Transverse colon (tissue), 4 donors: ENCODE measurements around the gene CAND1. TPM values are rescaled to one million over a fixed set of nuclear protein-coding genes. Genes with fewer than 3 reads are reported as not detected.

Experiments used
- DNase-seq: peaks from one replicate; pipeline ENCODE4 v3.0.0-alpha.2; 2019
- H3K27ac ChIP-seq, 4 donors: fragments of 200-600 bp; sonication (generic); 2 replicates each; pipeline ENCODE4 v1.5.1; 2016 to 2018; ENCODE audit warnings: inconsistent platforms in 4 of 4
- H3K27me3 ChIP-seq: fragments of 200-600 bp; sonication (generic); 2 replicates; pipeline ENCODE4 v1.5.1; 2017; ENCODE audit warnings: inconsistent platforms
- H3K36me3 ChIP-seq, 4 donors: fragments of 200-600 bp; sonication (generic); 2 replicates each; pipeline ENCODE4 v1.5.1; 2017 to 2019; ENCODE audit warnings: inconsistent platforms in 4 of 4
- H3K4me1 ChIP-seq, 4 donors: fragments of 200-600 bp; sonication (generic); 2 replicates each; pipeline ENCODE4 v1.5.1; 2017 to 2020; ENCODE audit warnings: inconsistent platforms in 4 of 4
- H3K4me3 ChIP-seq, 4 donors: fragments of 200-600 bp; sonication (generic); 1 replicate in 1 of 4; 2 replicates in 3 of 4; pipeline versions ENCODE4 v1.5.1 to v1.6.1; 2017 to 2019; ENCODE audit warnings: inconsistent platforms in 4 of 4
- H3K9me3 ChIP-seq, 2 donors: fragments of 200-600 bp; sonication (generic); 2 replicates each; pipeline ENCODE4 v1.5.1; 2017 to 2019; ENCODE audit warnings: inconsistent platforms in 2 of 2
- EP300 ChIP-seq: sonication (generic); formaldehyde crosslinking; IDR thresholded peaks from one replicate; pipeline ENCODE4 v1.6.1; 2017; ENCODE audit warnings: antibody characterized with exemption, low read depth
- POLR2A ChIP-seq: fragments of 450-650 bp; IDR thresholded peaks from one replicate; pipeline ENCODE4 v1.6.1; 2016; ENCODE audit warnings: antibody characterized with exemption, mild to moderate bottlenecking, moderate library complexity
- POLR2AphosphoS5 ChIP-seq, 3 donors: sonication (generic); formaldehyde crosslinking; IDR thresholded peaks; one replicate each; pipeline ENCODE4 v1.6.1; 2016; ENCODE audit warnings: antibody characterized with exemption in 3 of 3
- WGBS, 2 donors: methylation state at CpG; one replicate each; pipeline ENCODE4 v1.1.5; 2018; ENCODE audit warnings: low coverage in 1 of 2; 5-methylcytosine and 5-hydroxymethylcytosine counted together
- in situ Hi-C, 4 donors: fragments of 200-750 bp; cut with MboI; loops; one replicate each; pipeline versions ENCODE4 v1.15.0 to v1.15.1; 2017; ENCODE audit warnings: low sequenced_read_pairs in 3 of 4, low pct_ligation_motif_present in 1 of 4, low pct_unique_long_range_greater_than_20kb in 1 of 4
- intact Hi-C: fragments of 100-400 bp; cut with DNase I; formaldehyde crosslinking; loops from one replicate; pipeline ENCODE4 v1.15.1; 2023; ENCODE audit warnings: low total_unique reads
- total RNA-seq, 4 donors: library from RNA; depleted of rRNA; stranded (reverse); fragments of >200 nt; gene quantifications; one replicate each; pipeline ENCODE4 v1.1.0, GENCODE V29; 2016
- TF ChIP-seq, protein P1 (sequence below), 5 experiments: fragments of 200-600 bp in 3 of 5; fragments of 450-650 bp in 2 of 5; sonication (generic) in 3 of 5; IDR thresholded peaks; 1 replicate in 2 of 5; 2 replicates in 3 of 5; pipeline ENCODE4 v1.5.1; 2016 to 2017; ENCODE audit warnings: antibody characterized with exemption in 5 of 5, inconsistent platforms in 3 of 5, mild to moderate bottlenecking in 2 of 5, moderate library complexity in 1 of 5

Gene CAND1
- total RNA-seq, 4 donors from 2014 or later, result 58.4 to 99.2 (median 83.0) TPM

- TF ChIP-seq POLR2AphosphoS5 (IDR thresholded peaks at IDR 0.05), result no peak
- TF ChIP-seq EP300, result no peak
- TF ChIP-seq, protein P1, sequence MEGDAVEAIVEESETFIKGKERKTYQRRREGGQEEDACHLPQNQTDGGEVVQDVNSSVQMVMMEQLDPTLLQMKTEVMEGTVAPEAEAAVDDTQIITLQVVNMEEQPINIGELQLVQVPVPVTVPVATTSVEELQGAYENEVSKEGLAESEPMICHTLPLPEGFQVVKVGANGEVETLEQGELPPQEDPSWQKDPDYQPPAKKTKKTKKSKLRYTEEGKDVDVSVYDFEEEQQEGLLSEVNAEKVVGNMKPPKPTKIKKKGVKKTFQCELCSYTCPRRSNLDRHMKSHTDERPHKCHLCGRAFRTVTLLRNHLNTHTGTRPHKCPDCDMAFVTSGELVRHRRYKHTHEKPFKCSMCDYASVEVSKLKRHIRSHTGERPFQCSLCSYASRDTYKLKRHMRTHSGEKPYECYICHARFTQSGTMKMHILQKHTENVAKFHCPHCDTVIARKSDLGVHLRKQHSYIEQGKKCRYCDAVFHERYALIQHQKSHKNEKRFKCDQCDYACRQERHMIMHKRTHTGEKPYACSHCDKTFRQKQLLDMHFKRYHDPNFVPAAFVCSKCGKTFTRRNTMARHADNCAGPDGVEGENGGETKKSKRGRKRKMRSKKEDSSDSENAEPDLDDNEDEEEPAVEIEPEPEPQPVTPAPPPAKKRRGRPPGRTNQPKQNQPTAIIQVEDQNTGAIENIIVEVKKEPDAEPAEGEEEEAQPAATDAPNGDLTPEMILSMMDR (IDR thresholded peaks at IDR 0.05), result no peak
- no peak for TF ChIP-seq POLR2A
- 98 to 100% methylated on average over 1 to 2 of the region's 2 CpGs for WGBS, 2 donors
- Histone ChIP-seq H3K27me3 (no peaks in the 10 kb centered on the region), H3K36me3 (no peaks in the 10 kb centered on the region), H3K4me3 (no peak overlapping the region), H3K9me3 (no peaks in the 10 kb centered on the region), H3K27ac (no peak overlapping the region), H3K4me1 (no peaks in the 10 kb centered on the region)
- no peak for DNase-seq
- in situ Hi-C loops (no loop called here), intact Hi-C loops (no loop called here)
Measured at GRCh38 chr12:67344979-67345710, 76.0 kb downstream of the CAND1 start.

GRCh38 chr12:67348683-67349082 is 79.5 kb downstream of the CAND1 start:
- no peak for DNase-seq
- H3K4me1 ChIP-seq, result no peaks in the 10 kb centered on the region
- WGBS, 2 donors, result 90 to 97% methylated on average over 2 of the region's 2 CpGs
- TF ChIP-seq POLR2A, result no peak
- TF ChIP-seq, protein P1 (IDR thresholded peaks at IDR 0.05), result no peak
- TF ChIP-seq EP300, result no peak
- no peak for TF ChIP-seq POLR2AphosphoS5 (IDR thresholded peaks at IDR 0.05)
- in situ Hi-C loops, result no loop called here
- no peaks in the 10 kb centered on the region for H3K27me3 ChIP-seq
- H3K36me3 ChIP-seq, result no peaks in the 10 kb centered on the region
- no peak overlapping the region for H3K27ac ChIP-seq
- intact Hi-C loops, result no loop called here
- no peak overlapping the region for H3K4me3 ChIP-seq
- H3K9me3 ChIP-seq, result no peaks in the 10 kb centered on the region

DNA sequence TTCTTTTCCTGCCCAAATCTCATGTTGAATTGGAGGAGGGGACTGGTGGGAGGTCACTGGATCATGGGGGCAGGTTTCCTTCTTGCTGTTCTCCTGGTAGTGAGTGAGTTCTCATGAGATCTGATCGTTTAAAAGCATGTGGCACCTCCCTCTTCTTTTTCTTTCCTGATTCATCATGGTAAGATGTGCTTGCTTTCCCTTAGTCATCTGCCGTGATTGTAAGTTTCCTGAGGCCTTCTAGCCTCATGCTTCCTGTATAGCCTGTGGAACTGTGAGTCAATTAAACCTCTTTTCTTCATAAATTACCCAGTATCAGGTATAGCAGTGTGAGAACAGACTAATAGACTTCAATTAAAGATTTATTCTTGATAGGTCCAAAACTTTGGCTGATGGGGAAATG is 83.5 kb downstream of the CAND1 start:
- WGBS, 2 donors, result 60% methylated on average over 2 of the region's 2 CpGs; no CpG with 5 or more reads in 1 of the 2 donors
- no peak for DNase-seq
- intact Hi-C loops, result loop anchor here (10.0 kb wide), 1 partner anchor 92 kb away; no protein-coding TSS in a partner anchor
- H3K27me3 ChIP-seq, result no peaks in the 10 kb centered on the region
- H3K36me3 ChIP-seq, result no peaks in the 10 kb centered on the region
- no peak overlapping the region for H3K27ac ChIP-seq
- no peak overlapping the region for H3K4me3 ChIP-seq
- no peaks in the 10 kb centered on the region for H3K9me3 ChIP-seq
- TF ChIP-seq, protein P1 (IDR thresholded peaks at IDR 0.05), result no peak
- no peak for TF ChIP-seq POLR2A
- in situ Hi-C loops, result loop anchor here in 3 of 4 donors (10.0 to 25.0 kb wide), 3 partner anchors 82 to 592 kb away; no protein-coding TSS in a partner anchor
- H3K4me1 ChIP-seq, result peaks cover 0 to 21% (median 4%) of the 10 kb centered on the region in 4 donors

GRCh38 chr12:67354322-67354721 is 85.2 kb downstream of the CAND1 start:
- in situ Hi-C loops, result loop anchor here in 3 of 4 donors (10.0 to 25.0 kb wide), 3 partner anchors 80 to 590 kb away; no protein-coding TSS in a partner anchor
- H3K4me3 ChIP-seq, result no peak overlapping the region

More at GRCh38 chr12:67354322-67354721, 85.2 kb downstream of the CAND1 start:
- no peaks in the 10 kb centered on the region for H3K36me3 ChIP-seq
- no peak for DNase-seq
- no peak for TF ChIP-seq EP300
- no peak for TF ChIP-seq POLR2AphosphoS5 (IDR thresholded peaks at IDR 0.05)
- TF ChIP-seq, protein P1 (IDR thresholded peaks at IDR 0.05), result no peak
- peaks cover 0 to 26% (median 4%) of the 10 kb centered on the region in 4 donors for H3K4me1 ChIP-seq
- no peak overlapping the region for H3K27ac ChIP-seq
- 50 to 54% methylated on average over 5 of the region's 5 CpGs for WGBS, 2 donors
- no peaks in the 10 kb centered on the region for H3K9me3 ChIP-seq
- H3K27me3 ChIP-seq, result no peaks in the 10 kb centered on the region
- intact Hi-C loops, result loop anchor here (10.0 kb wide), 1 partner anchor 90 kb away; no protein-coding TSS in a partner anchor
